ENCODE results near the gene ZBTB42. TPM values are rescaled to one million over a fixed set of nuclear protein-coding genes. Genes with fewer than 3 reads are reported as not detected.
A peak's percentile ranks its signal among the peaks of the same experiment; 100 is the strongest.

Gene ZBTB42
- total RNA-seq, 1 donor from 2014 or later, result 6.0 TPM

DNA sequence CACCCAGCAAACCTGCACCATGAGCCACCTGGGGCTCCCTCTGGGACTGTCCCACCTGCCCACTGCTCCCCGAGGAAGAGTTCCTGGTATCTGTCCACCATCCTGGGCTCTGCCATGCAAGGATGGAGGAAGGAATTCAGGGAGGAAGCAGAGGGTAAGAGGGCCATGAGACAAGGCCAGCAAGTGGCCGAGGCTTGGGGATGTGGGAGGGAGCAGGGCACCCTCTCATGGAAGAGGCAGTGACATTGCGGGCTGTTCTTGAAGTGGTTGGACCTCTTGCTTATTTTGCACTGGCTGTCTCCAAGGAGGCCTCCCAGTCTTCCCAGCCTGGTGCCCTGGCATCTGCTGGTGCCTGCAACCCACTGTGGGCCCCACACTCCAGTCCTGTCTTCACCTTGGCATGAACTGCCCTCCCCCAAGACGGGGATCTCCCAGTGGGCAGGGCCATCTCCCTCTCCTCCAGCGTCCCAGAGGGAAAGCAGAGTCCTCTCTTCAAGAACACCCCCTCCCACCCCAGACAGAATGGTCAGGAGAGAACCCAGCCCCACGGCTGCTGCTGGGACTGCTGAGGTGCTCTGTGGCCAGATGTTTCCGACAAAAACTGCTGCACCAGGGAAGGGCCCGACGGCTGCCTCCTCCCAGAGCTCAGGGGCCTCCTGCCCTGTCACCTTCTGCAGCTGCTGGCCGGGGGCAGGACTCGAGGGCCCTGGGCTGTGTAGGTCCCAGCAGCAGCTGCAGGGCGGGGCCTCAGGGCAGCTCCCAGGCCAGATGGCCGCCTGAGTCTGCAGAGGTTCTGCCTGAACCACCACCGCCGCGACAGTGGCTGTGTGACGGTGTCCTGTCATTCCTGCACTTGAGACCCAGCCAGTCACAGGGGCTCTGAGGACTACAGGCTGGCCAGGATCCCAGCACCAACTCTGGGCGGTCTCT, 3.5 kb upstream of the ZBTB42 start:
- peaks cover 16% of the 10 kb centered on the region for H3K9me3 Mint-ChIP-seq (ENCODE audit: unreplicated experiment)
- TF ChIP-seq, protein P1, sequence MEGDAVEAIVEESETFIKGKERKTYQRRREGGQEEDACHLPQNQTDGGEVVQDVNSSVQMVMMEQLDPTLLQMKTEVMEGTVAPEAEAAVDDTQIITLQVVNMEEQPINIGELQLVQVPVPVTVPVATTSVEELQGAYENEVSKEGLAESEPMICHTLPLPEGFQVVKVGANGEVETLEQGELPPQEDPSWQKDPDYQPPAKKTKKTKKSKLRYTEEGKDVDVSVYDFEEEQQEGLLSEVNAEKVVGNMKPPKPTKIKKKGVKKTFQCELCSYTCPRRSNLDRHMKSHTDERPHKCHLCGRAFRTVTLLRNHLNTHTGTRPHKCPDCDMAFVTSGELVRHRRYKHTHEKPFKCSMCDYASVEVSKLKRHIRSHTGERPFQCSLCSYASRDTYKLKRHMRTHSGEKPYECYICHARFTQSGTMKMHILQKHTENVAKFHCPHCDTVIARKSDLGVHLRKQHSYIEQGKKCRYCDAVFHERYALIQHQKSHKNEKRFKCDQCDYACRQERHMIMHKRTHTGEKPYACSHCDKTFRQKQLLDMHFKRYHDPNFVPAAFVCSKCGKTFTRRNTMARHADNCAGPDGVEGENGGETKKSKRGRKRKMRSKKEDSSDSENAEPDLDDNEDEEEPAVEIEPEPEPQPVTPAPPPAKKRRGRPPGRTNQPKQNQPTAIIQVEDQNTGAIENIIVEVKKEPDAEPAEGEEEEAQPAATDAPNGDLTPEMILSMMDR (IDR thresholded peaks at IDR 0.05; ENCODE audit: partially characterized antibody, unreplicated experiment), result no peak
- DNase-seq, result peak; percentile 86
- H3K36me3 Mint-ChIP-seq (ENCODE audit: unreplicated experiment), result no peaks in the 10 kb centered on the region
- H3K4me3 Mint-ChIP-seq (ENCODE audit: unreplicated experiment), result peak overlapping the region; percentile 49
- H3K27ac Mint-ChIP-seq (ENCODE audit: unreplicated experiment), result peak overlapping the region; percentile 83
- peaks cover 32% of the 10 kb centered on the region for H3K4me1 Mint-ChIP-seq (ENCODE audit: low read depth, unreplicated experiment)
- H3K27me3 Mint-ChIP-seq (ENCODE audit: unreplicated experiment), result peaks cover 32% of the 10 kb centered on the region

GRCh38 chr14:104798300-104799243, 2.3 kb upstream of the ZBTB42 start:
- H3K4me3 Mint-ChIP-seq (ENCODE audit: unreplicated experiment), result peak overlapping the region; percentile 78
- TF ChIP-seq, protein P1 (IDR thresholded peaks at IDR 0.05; ENCODE audit: partially characterized antibody, unreplicated experiment), result no peak
- no peak for DNase-seq
- peak overlapping the region; percentile 83 for H3K27ac Mint-ChIP-seq (ENCODE audit: unreplicated experiment)
- H3K27me3 Mint-ChIP-seq (ENCODE audit: unreplicated experiment), result peaks cover 27% of the 10 kb centered on the region
- H3K36me3 Mint-ChIP-seq (ENCODE audit: unreplicated experiment), result no peaks in the 10 kb centered on the region
- H3K9me3 Mint-ChIP-seq (ENCODE audit: unreplicated experiment), result peaks cover 14% of the 10 kb centered on the region
- peaks cover 25% of the 10 kb centered on the region for H3K4me1 Mint-ChIP-seq (ENCODE audit: low read depth, unreplicated experiment)

DNA sequence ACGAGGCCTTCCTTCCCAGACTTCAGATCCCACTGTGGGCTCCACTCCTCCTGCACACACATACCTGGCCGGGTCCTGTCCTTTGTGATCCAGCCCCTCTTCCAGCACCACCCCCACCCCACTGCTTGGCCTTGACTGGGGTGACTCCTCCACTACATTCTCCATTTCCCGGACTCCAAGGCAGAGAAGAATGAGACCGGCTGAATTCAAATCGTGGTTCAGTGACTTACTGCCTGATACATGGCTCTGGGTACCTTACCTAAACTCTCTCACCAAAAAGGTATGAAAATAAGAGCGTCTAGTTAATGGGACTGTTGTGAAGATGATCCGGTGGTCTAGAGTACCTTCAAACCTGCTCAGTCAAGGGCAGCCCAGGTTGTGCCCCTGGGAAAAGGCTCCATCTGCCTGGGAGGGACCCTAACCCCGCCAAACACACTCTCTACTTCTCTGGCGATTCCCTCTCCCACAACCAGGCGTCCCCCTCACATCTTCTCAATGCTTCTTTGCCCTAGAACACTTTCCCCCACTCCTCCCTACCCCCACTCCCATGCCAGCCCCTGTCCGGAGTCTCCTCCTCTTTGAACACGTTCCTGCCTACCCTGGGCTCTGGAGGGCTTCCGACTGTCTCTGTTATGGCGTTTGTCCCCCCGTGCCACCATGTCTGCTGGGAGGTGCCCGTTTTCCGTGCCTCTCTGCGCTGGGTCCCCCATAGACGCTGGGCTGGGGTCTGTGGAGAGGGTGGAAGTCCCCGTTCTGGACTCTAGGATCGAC, 1.5 kb upstream of the ZBTB42 start:
- H3K4me1 Mint-ChIP-seq (ENCODE audit: low read depth, unreplicated experiment), result peaks cover 29% of the 10 kb centered on the region
- peak; percentile 37 for DNase-seq
- peaks cover 11% of the 10 kb centered on the region for H3K9me3 Mint-ChIP-seq (ENCODE audit: unreplicated experiment)
- peaks cover 19% of the 10 kb centered on the region for H3K27me3 Mint-ChIP-seq (ENCODE audit: unreplicated experiment)
- TF ChIP-seq, protein P1 (IDR thresholded peaks at IDR 0.05; ENCODE audit: partially characterized antibody, unreplicated experiment), result no peak
- peak overlapping the region; percentile 78 for H3K4me3 Mint-ChIP-seq (ENCODE audit: unreplicated experiment)
- H3K36me3 Mint-ChIP-seq (ENCODE audit: unreplicated experiment), result no peaks in the 10 kb centered on the region
- peak overlapping the region; percentile 59 for H3K27ac Mint-ChIP-seq (ENCODE audit: unreplicated experiment)

GRCh38 chr14:104800015-104800770, 708 bp upstream of the ZBTB42 start:
- peaks cover 18% of the 10 kb centered on the region for H3K27me3 Mint-ChIP-seq (ENCODE audit: unreplicated experiment)
- TF ChIP-seq, protein P1 (IDR thresholded peaks at IDR 0.05; ENCODE audit: partially characterized antibody, unreplicated experiment), result no peak

More at GRCh38 chr14:104800015-104800770, 708 bp upstream of the ZBTB42 start:
- H3K36me3 Mint-ChIP-seq (ENCODE audit: unreplicated experiment), result no peaks in the 10 kb centered on the region
- H3K4me1 Mint-ChIP-seq (ENCODE audit: low read depth, unreplicated experiment), result peaks cover 30% of the 10 kb centered on the region
- H3K27ac Mint-ChIP-seq (ENCODE audit: unreplicated experiment), result peak overlapping the region; percentile 59
- peak; percentile 65 for DNase-seq
- H3K4me3 Mint-ChIP-seq (ENCODE audit: unreplicated experiment), result peak overlapping the region; percentile 78
- H3K9me3 Mint-ChIP-seq (ENCODE audit: unreplicated experiment), result peaks cover 9% of the 10 kb centered on the region

Data from glutamatergic neuron (in vitro differentiated cells).